ENCODE results near the gene UBE3D. TPM values are rescaled to one million over a fixed set of nuclear protein-coding genes. Genes with fewer than 3 reads are reported as not detected.

The UBE3D gene
- total RNA-seq, 1 experiment from 2014 or later, result 10.7 TPM

DNA sequence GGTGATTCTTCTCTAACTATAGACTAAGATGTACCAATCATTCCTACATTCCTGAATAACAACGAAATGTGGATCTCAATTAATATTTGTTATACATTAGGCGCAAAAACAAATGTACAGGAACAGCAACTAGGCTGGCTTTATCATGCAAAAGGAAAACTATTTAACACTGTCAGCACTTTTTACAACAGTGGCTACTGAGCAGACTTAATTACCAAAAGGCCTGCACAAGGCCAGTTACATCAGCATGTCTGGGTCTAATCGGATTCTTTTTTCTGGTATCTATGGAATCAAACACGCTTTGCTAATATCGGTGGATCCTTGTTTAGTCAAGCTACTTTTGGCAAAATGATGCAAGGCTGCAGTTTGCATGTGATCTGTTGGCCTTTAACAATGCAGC is 176.5 kb downstream of the UBE3D start:
- Histone ChIP-seq H4K8ac (replicated peaks; ENCODE audit: insufficient read length, low read depth, low read length) (no peak overlapping the region), H4K5ac (ENCODE audit: insufficient read length, low read depth, low read length) (no peak overlapping the region), H4K91ac (ENCODE audit: insufficient read length, low read depth, low read length) (no peak overlapping the region), H3K4me1 (ENCODE audit: insufficient read depth, low read length) (peaks cover 3% of the 10 kb centered on the region; the same call in 1 of the 2 replicates), H2BK15ac (ENCODE audit: low read depth, low read length) (no peak overlapping the region), H3K4me2 (ENCODE audit: insufficient read depth, insufficient read length, low read length) (no peak overlapping the region), H3K27me3 (ENCODE audit: insufficient read depth, low read length) (peaks cover 2% of the 10 kb centered on the region; the same call in 1 of the 2 replicates), H2AK5ac (ENCODE audit: insufficient read length, low read length) (no peak overlapping the region), H4K20me1 (ENCODE audit: control insufficient read depth, insufficient read depth, insufficient read length) (no peaks in the 10 kb centered on the region), H3K9ac (ENCODE audit: extremely low read depth, insufficient read length, low read length) (no peak overlapping the region), H3K56ac (ENCODE audit: insufficient read length, low read depth, low read length) (no peak overlapping the region), H3K14ac (ENCODE audit: insufficient read depth, low read length) (no peak overlapping the region), H3K9me3 (ENCODE audit: control insufficient read depth, low read depth, low read length) (no peaks in the 10 kb centered on the region), H3K18ac (ENCODE audit: insufficient read length, low read depth, low read length) (no peak overlapping the region), H3K23me2 (ENCODE audit: insufficient read length, low read depth, low read length, poor library complexity, severe bottlenecking) (no peaks in the 10 kb centered on the region), H3K4ac (ENCODE audit: low read depth, low read length) (no peak overlapping the region), H2BK5ac (ENCODE audit: insufficient read length, low read length) (no peak overlapping the region), H3T11ph (ENCODE audit: low read length) (no peak overlapping the region), H3K23ac (ENCODE audit: insufficient read length, low read depth, low read length) (no peak overlapping the region), H3K79me1 (ENCODE audit: insufficient read depth, low read depth, low read length, poor library complexity, severe bottlenecking) (no peaks in the 10 kb centered on the region), H2BK20ac (ENCODE audit: low read depth, low read length, poor library complexity, severe bottlenecking) (no peak overlapping the region), H3K27ac (ENCODE audit: insufficient read length, low read depth, low read length) (no peak overlapping the region), H3K79me2 (ENCODE audit: insufficient read depth, low read length) (no peaks in the 10 kb centered on the region), H2BK120ac (ENCODE audit: low read depth, low read length, poor library complexity, severe bottlenecking) (no peak overlapping the region), H2BK12ac (ENCODE audit: insufficient read length, low read depth, low read length) (no peak overlapping the region), H2AFZ (ENCODE audit: low read length) (no peak overlapping the region)
- TF ChIP-seq, protein P1, sequence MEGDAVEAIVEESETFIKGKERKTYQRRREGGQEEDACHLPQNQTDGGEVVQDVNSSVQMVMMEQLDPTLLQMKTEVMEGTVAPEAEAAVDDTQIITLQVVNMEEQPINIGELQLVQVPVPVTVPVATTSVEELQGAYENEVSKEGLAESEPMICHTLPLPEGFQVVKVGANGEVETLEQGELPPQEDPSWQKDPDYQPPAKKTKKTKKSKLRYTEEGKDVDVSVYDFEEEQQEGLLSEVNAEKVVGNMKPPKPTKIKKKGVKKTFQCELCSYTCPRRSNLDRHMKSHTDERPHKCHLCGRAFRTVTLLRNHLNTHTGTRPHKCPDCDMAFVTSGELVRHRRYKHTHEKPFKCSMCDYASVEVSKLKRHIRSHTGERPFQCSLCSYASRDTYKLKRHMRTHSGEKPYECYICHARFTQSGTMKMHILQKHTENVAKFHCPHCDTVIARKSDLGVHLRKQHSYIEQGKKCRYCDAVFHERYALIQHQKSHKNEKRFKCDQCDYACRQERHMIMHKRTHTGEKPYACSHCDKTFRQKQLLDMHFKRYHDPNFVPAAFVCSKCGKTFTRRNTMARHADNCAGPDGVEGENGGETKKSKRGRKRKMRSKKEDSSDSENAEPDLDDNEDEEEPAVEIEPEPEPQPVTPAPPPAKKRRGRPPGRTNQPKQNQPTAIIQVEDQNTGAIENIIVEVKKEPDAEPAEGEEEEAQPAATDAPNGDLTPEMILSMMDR (conservative IDR thresholded peaks at IDR 0.05), result no peak
- no peak for DNase-seq
- peaks cover 0 to 5% (median 4%) of the 10 kb centered on the region in 3 experiments; a peak in 3 of 7 replicates for H3K36me3 Mint-ChIP-seq (ENCODE audit: insufficient read depth in 1 of 3, low read depth in 3 of 3)
- H3K27ac Mint-ChIP-seq, result no peak overlapping the region; a peak in 1 of 7 replicates
- H3K4me1 Mint-ChIP-seq, result peaks cover 13 to 20% of the 10 kb centered on the region in 2 experiments
- no peaks in the 10 kb centered on the region for H3K9me3 Mint-ChIP-seq
- no peaks in the 10 kb centered on the region; the same call in 1 of the 2 replicates for H3K27me3 Mint-ChIP-seq (ENCODE audit: low read depth)
- no peak overlapping the region for H3K4me3 Mint-ChIP-seq
- WGBS (ENCODE audit: extremely low coverage, insufficient read length, low lambda C conversion rate), result no CpG with 5 or more reads among the region's 5 CpGs

All from H9 (cell line).